HG02970 (cell line): ENCODE measurements around the gene CRX.
"Not testable (repeated sequence)": the region's sequence is repeated elsewhere in the genome, so short reads cannot be mapped to it uniquely, and the experiment has no call there.

Experiments
- ATAC-seq: cut with Tn5 transposase; IDR thresholded peaks from one replicate; pipeline ENCODE4 v1.9.1; 2021; ENCODE audit warnings: mild to moderate bottlenecking, moderate library complexity, moderate number of reproducible peaks; ENCODE audit not compliant: unreplicated experiment, low FRiP score

The CRX gene

DNA sequence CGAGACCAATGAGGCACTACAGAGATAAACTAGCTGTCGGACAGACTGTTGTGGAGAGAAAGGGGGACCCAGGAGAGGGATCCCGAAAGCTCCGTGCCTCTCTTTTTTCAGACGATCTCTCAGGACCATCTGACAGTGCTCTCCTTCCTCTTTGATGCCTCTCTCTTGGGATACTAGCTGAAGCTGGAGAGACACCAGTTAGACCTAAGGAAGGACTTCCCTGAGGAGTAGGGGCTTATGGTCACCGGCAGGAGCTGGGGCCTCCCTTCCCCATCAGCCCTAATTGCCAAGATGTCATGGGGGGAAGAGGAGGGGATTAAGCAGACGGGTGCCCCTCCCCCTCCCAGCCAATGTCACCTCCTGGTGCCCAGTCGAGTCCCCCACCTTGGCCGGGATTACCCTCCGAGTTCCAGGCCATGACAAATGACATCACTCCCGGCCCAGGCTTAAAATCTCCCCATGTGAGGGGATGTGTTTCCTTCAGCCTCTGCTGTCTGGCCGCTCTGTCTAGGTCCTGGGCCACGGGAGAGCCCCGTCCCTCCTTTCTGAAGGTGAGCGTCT lies at the start of gene CRX:
Gene CRX, plus strand, starts transcription at position 478 of the 561 bp plus-strand sequence. CDS start 12,507 bp downstream, outside the sequence.
- ATAC-seq = no peak

- ATAC-seq = no peak
Measured at GRCh38 chr19:47776568-47776967, 45.2 kb upstream of the CRX start.

DNA sequence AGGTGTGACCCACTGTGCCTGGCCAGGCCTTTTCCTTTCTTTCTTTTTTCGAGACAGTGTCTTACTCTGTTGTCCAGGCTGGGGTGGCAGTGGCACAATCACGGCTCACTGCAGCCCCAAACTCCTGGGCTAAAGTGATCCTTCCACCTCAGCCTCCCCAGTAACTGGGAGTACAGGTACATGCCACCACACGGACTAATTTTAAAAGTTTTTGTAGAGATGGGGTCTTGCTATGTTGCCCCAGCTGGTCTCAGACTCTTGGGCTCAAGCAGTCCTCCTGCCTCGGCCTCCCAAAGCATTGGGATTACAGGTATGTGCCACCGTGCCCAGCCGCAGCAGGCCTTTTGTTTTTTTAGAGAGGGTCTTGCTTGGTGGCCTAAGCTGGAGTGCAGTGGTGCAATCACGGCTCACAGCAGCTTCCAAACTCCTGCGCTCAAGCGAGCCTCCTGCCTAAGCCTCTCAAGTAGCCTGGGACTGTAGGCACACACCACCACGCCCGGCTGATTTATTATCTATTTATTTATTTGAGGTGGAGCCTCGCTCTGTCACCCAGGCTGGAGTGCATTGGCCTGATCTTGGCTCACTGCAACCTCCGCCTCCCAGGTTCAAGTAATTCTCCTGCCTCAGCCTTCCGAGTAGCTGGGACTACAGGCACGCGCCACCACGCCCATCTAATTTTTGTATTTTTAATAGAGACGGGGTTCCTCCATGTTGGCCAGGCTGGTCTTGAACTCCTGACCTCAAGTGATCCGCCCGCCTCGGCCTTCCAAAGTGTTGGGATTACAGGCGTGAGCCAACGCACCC lies 44.3 kb upstream of the CRX start:
- ATAC-seq = not testable (repeated sequence)

GRCh38 chr19:47778049-47778953 lies 43.4 kb upstream of the CRX start, which contains the start of gene SELENOW:
TSS of gene SELENOW (plus strand) at chr19:47778703. CDS start at chr19:47778786, 83 bp downstream.
- ATAC-seq = peak; percentile 52

DNA sequence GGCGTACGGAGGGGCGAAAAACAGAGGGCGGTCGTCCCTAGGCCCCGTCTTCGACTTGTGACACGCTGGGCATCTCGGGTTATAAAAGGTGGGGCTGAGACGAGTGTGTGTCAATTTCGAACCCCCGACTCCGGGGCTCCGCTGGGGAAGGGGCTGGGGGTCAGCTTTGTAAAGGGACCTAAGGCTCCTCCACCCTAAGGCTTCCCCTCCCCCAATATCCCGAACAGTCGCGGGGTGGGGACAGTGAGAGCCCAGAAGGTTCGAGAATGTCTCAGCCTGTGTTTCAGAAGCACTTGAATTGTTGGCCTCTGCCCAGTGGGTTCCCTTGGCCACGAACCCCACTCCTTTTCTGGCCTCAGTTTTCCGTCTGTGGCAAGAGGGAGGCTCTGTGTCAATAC lies 42.8 kb upstream of the CRX start:
- ATAC-seq = no peak

DNA sequence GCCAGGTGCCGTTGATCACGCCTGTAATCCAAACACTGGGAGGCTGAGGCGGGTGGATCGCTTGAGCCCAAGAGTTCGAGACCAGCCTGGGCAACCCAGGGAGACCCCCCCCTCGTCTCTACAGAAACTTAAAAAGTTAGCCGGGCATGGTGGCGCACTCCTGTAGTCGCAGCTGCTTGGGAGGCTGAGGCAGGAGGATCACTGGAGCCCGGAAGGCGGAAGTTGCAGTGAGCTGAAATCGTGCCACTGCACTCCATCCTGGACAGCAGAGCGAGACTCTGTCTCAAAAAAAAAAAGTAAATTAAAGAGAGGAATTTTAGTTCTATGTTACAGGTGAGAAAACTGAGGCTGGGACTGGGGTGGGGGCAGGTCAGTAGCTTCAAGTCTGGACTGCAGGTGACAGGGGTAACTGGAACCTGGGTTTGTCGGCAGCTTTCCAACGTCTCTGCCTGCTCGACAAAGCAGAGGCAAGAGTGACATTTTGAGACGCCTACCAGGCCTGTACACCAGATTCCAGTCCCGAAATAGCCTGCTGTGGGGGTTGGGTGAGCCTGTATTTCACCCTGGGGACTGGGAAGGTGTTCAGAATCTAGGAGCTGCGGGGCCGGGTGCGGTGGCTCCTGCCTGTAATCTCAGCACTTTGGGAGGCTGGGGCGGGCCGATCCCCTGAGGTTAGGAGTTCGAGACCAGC lies 42.1 kb upstream of the CRX start:
- no peak for ATAC-seq

DNA sequence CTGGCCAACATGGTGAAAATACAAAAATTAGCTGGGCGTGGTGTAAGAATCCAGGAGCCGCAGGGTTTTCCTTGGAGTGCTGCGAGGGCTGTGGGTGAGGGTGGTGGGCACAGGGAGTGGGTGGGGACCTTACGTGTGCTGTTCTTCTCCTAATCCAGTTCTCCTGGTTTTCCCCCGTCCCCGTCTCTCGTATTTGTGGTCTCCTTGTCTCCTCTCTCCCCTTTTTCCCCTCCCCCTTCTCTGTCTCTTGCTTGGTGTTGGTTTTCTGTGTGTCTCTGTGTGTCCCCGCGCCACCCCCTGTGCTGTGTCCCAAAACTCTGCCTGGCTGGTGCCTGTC lies 41.6 kb upstream of the CRX start:
- no peak for ATAC-seq

- ATAC-seq = no peak
Measured at GRCh38 chr19:47781590-47782262, 40.0 kb upstream of the CRX start.

GRCh38 chr19:47786566-47786965 lies 35.2 kb upstream of the CRX start:
- ATAC-seq = no peak

DNA sequence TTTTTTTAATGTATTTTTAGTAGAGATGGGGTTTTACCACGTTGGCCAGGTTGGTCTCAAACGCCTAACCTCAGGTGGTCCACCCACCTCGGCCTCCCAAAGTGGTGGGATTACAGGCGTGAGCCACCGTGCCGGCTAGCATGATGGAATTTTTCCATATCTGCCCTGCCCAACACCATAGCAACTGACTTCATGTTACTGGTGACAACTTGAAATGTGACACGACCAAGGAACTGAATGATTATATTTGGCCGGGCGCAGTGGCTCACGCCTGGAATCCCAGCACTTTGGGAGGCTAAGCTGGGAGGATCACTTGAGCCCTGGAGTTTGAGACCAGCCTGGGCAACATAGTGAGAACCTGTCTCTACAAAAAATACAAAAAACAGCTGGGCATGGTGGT lies 34.4 kb upstream of the CRX start:
- not testable (repeated sequence) for ATAC-seq

DNA sequence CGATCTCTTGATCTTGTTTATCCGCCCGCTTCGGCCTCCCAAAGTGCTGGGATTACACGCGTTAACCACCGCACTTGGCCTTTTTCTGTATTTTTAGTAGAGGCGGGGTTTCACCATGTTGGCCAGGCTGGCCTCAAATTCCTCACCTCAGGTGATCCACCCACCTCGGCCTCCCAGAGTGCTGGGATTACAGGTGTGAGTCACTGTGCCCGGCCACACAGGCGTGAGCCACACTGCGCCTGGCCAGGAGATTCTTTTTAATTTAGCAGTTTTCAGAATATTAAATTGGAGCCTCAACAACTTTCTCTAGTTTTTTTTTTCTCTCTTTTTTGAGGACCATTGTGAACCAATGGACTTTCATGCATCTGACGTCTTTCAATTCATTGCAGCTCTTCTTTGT lies 31.9 kb upstream of the CRX start:
- ATAC-seq = not testable (repeated sequence)

DNA sequence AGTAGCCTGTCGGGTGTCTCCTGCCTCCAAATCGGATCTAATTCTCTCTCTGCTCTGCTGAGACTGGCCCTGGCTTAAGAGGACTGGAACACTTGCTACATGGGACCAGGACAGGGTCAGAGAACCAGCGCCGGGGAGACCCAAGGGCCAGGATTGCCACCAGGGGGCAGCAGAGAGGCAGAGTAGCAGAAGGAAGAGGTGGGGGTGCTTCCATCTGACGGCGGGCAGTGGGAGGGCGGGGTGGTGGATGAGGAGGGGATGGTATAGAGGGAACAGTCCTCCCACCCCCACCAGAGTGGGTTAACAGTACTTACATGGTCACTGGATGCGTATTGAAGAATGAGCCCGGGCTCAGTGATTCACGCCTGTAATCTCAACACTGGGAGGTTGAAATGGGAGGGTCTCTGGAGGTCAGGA lies 31.3 kb upstream of the CRX start:
- ATAC-seq = no peak

- ATAC-seq = no peak
Measured at GRCh38 chr19:47792616-47793015, 29.1 kb upstream of the CRX start.

GRCh38 chr19:47794526-47794925 lies 27.2 kb upstream of the CRX start:
- no peak for ATAC-seq

DNA sequence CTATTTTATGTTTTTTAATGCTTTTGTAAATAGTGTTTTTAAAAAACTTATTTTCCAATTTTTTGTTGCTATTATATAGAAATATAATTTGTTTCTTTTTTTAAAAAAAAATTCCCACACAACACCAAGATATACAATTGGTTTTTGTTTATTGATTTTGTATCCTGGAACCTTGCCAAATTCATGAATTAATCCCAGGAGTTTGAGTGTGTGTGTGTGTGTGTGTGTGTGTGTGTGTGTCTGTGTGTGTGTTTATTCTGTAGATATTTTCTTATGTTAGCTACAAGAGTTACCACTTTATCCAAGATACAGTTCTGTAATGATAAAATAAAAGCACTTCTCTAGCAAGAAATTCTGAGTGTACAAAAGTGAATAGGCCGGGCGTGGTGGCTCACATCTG lies 25.0 kb upstream of the CRX start:
- ATAC-seq = no peak

- ATAC-seq = no peak
Measured at GRCh38 chr19:47797996-47798903, 23.5 kb upstream of the CRX start.

- no peak for ATAC-seq
Measured at GRCh38 chr19:47798904-47799266, 22.9 kb upstream of the CRX start.

GRCh38 chr19:47801270-47801669 lies 20.5 kb upstream of the CRX start:
- no peak for ATAC-seq

DNA sequence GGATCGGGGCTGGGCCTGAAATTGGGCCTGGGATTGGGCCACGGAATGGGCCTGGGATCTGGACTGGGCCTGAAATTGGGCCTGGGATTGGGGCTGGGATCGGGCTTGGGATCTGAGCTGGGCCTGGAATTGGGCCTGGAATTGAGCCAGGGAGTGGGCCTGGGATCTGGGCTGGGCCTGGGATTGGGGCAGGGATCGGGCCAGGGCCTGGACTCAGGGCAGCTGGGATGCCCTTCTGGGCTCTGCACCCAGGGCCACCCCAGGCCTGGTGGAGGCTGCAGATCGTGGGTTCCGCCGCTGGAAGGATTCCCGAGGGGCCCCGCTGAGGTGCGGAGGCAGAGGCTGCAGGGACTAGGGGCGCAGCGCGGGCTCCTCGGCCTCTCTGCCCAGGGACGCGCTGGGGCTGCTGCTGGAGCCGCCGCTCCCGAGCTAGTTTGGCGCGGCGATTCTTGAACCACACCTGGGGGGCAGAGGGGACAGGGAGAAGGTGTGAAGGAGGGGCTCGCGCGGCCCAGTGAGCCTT lies 19.2 kb upstream of the CRX start:
- no peak for ATAC-seq
